Breast epithelium (tissue), 4 donors: ENCODE results near the gene GAPDH. TPM values are rescaled to one million over a fixed set of nuclear protein-coding genes. Genes with fewer than 3 reads are reported as not detected.
"Not testable (repeated sequence)": the region's sequence is repeated elsewhere in the genome, so short reads cannot be mapped to it uniquely, and the experiment has no call there.

Source experiments
- DNase-seq, 2 donors: peaks; one replicate each; pipeline ENCODE4 v3.0.0-alpha.2; 2019; ENCODE audit warnings: low spot score in 2 of 2
- H3K27ac ChIP-seq, 2 donors: fragments of 200-600 bp; sonication (generic) in 1 of 2; one replicate each; pipeline ENCODE4 v1.5.1; 2016 to 2019; ENCODE audit warnings: mild to moderate bottlenecking in 1 of 2
- H3K27me3 ChIP-seq, 2 donors: fragments of 200-600 bp; sonication (generic) in 1 of 2; one replicate each; pipeline versions ENCODE4 v1.5.1 to v1.6.0; 2017 to 2019; ENCODE audit warnings: control low read depth in 1 of 2, mild to moderate bottlenecking in 1 of 2
- H3K36me3 ChIP-seq: fragments of 200-600 bp; one replicate; pipeline ENCODE4 v1.5.1; 2019
- H3K4me1 ChIP-seq, 2 donors: fragments of 200-600 bp; sonication (generic); one replicate each; pipeline ENCODE4 v1.5.1; 2016 to 2019; ENCODE audit warnings: control low read depth in 1 of 2
- H3K4me3 ChIP-seq, 3 donors: fragments of 200-600 bp; sonication (generic); 1 replicate in 2 of 3; 2 replicates in 1 of 3; pipeline ENCODE4 v1.5.1; 2016 to 2019; ENCODE audit warnings: mild to moderate bottlenecking in 3 of 3, moderate library complexity in 2 of 3
- H3K9me3 ChIP-seq, 2 donors: fragments of 200-600 bp; sonication (generic) in 1 of 2; one replicate each; pipeline ENCODE4 v1.5.1; 2016 to 2019; ENCODE audit warnings: control low read depth in 1 of 2
- POLR2A ChIP-seq: fragments of 450-650 bp; IDR thresholded peaks from one replicate; pipeline ENCODE4 v1.6.1; 2016; ENCODE audit warnings: antibody characterized with exemption, mild to moderate bottlenecking, moderate library complexity
- POLR2AphosphoS5 ChIP-seq, 3 donors: sonication (generic); formaldehyde crosslinking; IDR thresholded peaks; one replicate each; pipeline ENCODE4 v1.6.1; 2017; ENCODE audit warnings: antibody characterized with exemption in 3 of 3
- intact Hi-C: fragments of 100-400 bp; cut with DNase I; formaldehyde crosslinking; loops from one replicate; pipeline ENCODE4 v1.15.1; 2023; ENCODE audit warnings: low total_unique reads
- total RNA-seq, 3 donors: library from RNA; depleted of rRNA; stranded (reverse); fragments of >200 nt; gene quantifications; one replicate each; pipeline ENCODE4 v1.1.0, GENCODE V29; 2016
- TF ChIP-seq, protein P1 (sequence below), 3 donors: fragments of 450-650 bp; IDR thresholded peaks; one replicate each; pipeline ENCODE4 v1.5.1; 2016 to 2017; ENCODE audit warnings: antibody characterized with exemption in 3 of 3, mild to moderate bottlenecking in 3 of 3, moderate library complexity in 3 of 3

GAPDH gene
- total RNA-seq, 3 donors from 2014 or later: 1,134 to 1,818 (median 1,628) TPM

DNA sequence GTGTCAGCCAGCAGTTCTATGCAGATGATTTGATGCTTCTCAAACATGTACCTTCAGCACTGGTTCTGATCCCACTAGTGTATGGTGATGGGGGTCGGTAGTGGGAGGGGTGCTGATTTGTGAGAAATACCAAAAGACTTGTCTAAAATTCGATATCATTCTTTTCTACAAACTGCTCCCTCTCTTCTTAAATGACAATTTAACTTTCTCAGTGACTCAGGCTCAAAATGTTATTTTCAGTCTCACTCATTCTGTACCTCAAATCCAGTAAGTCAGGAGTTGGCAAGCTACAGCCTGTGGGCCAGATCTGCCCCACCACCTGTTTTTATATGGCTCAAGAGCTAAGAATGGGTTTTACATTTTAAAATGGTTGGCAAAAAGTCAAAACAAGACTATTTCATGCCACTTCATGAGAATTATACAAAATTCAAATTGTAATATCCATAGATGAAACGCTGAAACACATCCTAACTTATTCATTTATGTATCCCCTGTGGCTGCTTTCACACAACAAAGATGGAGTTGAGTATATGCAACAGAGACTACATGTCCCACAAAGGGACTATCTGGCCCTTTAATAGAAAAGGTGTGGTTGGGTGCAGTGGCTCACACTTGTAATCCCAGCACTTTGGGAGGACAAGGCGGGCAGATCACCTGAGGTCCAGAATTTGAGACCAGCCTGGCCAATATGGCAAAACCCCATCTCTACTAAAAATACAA lies 40.4 kb downstream of the GAPDH start:
- Histone ChIP-seq H3K36me3 (peaks cover 14% of the 10 kb centered on the region), H3K4me1 (no peaks in the 10 kb centered on the region), H3K4me3 (no peak overlapping the region), H3K9me3 (no peaks in the 10 kb centered on the region), H3K27ac (no peak overlapping the region), H3K27me3 (no peaks in the 10 kb centered on the region)
- TF ChIP-seq POLR2A (no peak), POLR2AphosphoS5 (IDR thresholded peaks at IDR 0.05) (no peak)
- TF ChIP-seq, protein P1, sequence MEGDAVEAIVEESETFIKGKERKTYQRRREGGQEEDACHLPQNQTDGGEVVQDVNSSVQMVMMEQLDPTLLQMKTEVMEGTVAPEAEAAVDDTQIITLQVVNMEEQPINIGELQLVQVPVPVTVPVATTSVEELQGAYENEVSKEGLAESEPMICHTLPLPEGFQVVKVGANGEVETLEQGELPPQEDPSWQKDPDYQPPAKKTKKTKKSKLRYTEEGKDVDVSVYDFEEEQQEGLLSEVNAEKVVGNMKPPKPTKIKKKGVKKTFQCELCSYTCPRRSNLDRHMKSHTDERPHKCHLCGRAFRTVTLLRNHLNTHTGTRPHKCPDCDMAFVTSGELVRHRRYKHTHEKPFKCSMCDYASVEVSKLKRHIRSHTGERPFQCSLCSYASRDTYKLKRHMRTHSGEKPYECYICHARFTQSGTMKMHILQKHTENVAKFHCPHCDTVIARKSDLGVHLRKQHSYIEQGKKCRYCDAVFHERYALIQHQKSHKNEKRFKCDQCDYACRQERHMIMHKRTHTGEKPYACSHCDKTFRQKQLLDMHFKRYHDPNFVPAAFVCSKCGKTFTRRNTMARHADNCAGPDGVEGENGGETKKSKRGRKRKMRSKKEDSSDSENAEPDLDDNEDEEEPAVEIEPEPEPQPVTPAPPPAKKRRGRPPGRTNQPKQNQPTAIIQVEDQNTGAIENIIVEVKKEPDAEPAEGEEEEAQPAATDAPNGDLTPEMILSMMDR (IDR thresholded peaks at IDR 0.05): no peak
- intact Hi-C loops: no loop called here
- no peak for DNase-seq

DNA sequence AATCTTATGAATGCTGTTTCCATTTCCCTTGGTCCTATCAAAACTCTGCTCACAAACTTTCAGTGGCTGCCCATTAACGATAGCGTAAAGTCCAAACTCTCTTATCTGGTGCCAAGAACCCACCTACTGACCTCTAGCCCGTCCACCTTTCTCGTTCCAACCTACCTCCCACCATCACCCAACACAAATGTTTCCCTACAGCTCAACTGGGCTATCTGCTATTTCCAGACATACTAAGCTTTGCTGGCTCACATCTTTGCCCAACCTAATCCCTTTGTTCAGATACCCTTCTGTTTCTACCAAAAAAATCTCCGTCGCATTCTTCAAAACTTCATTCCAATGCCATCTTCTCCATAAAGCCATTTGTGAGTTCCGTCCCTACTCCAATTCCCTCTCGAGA lies 41.3 kb downstream of the GAPDH start:
- H3K9me3 ChIP-seq: no peaks in the 10 kb centered on the region
- DNase-seq: no peak
- no peak for TF ChIP-seq POLR2A
- TF ChIP-seq, protein P1 (IDR thresholded peaks at IDR 0.05): no peak
- TF ChIP-seq POLR2AphosphoS5 (IDR thresholded peaks at IDR 0.05): no peak

DNA sequence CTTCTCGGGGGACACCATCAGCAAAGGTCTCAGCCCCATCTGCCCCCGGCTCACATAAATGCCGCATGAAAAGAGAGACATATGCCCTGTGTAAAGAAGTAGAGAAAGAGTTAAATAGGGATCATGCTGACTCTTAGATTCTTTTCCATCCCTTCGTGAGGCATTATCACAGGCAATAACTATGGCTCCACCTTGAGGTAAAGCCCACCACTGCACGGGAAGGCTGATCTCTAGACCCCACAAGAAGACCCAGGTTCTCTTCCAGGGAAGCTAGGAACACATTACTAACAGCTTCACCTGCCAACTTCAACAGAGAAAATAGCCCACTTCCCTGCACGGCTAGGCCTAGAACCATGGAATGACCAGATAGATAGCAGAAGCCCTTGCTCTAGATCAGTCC lies 47.9 kb downstream of the GAPDH start:
- H3K4me3 ChIP-seq: no peak overlapping the region
- intact Hi-C loops: no loop called here
- peaks cover 32% of the 10 kb centered on the region for H3K36me3 ChIP-seq
- no peaks in the 10 kb centered on the region for H3K9me3 ChIP-seq
- H3K27ac ChIP-seq: no peak overlapping the region
- no peaks in the 10 kb centered on the region for H3K4me1 ChIP-seq
- no peak for DNase-seq
- no peaks in the 10 kb centered on the region for H3K27me3 ChIP-seq
- TF ChIP-seq POLR2AphosphoS5 (IDR thresholded peaks at IDR 0.05) (no peak), POLR2A (no peak)
- TF ChIP-seq, protein P1 (IDR thresholded peaks at IDR 0.05): no peak

More for the DNA sequence above, 41.3 kb downstream of the GAPDH start:
- intact Hi-C loops: no loop called here
- Histone ChIP-seq H3K27ac (no peak overlapping the region), H3K4me1 (no peaks in the 10 kb centered on the region), H3K4me3 (no peak overlapping the region), H3K36me3 (peaks cover 14% of the 10 kb centered on the region), H3K27me3 (no peaks in the 10 kb centered on the region)

DNA sequence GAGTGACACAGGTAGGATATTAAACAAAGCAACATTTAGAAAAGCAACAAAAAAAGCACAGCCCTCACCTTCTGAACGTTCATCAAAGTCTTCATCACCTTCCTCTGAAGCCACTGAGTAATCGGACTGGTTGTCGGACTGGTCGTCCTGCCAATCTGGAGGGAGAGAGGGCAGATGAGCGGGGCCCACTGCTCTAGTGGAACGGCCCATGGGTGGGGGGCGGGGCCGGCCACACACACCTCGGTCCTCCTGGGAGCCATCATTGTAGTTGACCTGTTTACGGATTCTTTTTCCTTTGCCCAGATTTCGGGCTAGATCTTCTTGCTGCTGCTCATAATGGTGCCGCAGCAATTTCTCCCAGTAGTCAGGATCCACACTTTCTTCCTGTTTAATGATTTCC lies 48.6 kb downstream of the GAPDH start:
- H3K27me3 ChIP-seq: no peaks in the 10 kb centered on the region
- H3K36me3 ChIP-seq: peaks cover 33% of the 10 kb centered on the region
- intact Hi-C loops: no loop called here
- H3K27ac ChIP-seq: no peak overlapping the region
- H3K4me1 ChIP-seq: no peaks in the 10 kb centered on the region
- TF ChIP-seq, protein P1 (IDR thresholded peaks at IDR 0.05): no peak
- TF ChIP-seq POLR2A: no peak
- TF ChIP-seq POLR2AphosphoS5 (IDR thresholded peaks at IDR 0.05): no peak
- H3K9me3 ChIP-seq: no peaks in the 10 kb centered on the region
- DNase-seq: no peak
- no peak overlapping the region for H3K4me3 ChIP-seq

DNA sequence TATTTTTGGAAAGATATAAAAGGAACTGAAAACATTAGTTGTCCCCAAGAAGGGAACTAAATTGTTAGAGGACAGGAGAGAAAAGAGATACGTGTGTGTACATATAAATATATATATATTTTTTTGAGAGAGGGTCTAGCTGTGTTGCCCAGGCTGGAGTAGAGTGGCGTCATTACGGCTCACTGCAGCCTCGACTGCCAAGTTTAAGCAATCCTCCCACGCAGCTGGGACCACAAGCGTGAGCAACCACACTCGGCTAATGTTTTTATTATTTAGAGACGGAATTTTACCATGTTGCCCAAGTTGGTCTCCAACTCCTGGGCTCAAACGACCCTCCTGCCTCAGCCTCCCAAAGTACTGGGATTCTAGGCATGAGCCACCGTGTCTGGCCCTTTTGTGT lies 50.0 kb downstream of the GAPDH start:
- H3K27me3 ChIP-seq: no peaks in the 10 kb centered on the region
- DNase-seq: no peak
- no peak overlapping the region for H3K27ac ChIP-seq
- intact Hi-C loops: no loop called here
- H3K36me3 ChIP-seq: peaks cover 32% of the 10 kb centered on the region
- H3K4me1 ChIP-seq: no peaks in the 10 kb centered on the region
- TF ChIP-seq, protein P1 (IDR thresholded peaks at IDR 0.05): no peak
- TF ChIP-seq POLR2A (no peak), POLR2AphosphoS5 (IDR thresholded peaks at IDR 0.05) (no peak)
- no peak overlapping the region for H3K4me3 ChIP-seq
- no peaks in the 10 kb centered on the region for H3K9me3 ChIP-seq

DNA sequence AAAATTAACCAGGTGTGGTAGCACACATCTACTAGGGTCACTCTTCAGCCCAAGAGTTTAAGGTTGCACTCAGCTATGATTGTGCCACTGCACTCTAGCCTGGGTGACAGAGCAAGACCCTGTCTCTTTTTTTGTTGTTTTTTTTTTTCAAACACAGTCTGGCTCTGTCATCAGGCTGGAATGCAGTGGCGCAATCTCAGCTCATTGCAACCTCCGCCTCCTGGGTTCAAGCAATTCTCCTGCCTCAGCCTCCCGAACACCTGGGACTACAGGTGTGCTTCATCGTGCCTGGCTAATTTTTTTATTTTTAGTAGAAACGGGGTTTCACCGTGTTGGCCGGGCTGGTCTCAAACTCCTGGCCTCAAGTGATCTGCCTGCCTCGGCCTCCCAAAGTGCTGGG lies 52.3 kb downstream of the GAPDH start:
- DNase-seq: not testable (repeated sequence)

More for the DNA sequence above, 52.3 kb downstream of the GAPDH start:
- H3K4me1 ChIP-seq, H3K27me3 ChIP-seq, H3K4me3 ChIP-seq, H3K27ac ChIP-seq, intact Hi-C loops, H3K9me3 ChIP-seq: not testable (repeated sequence)
- peaks cover 24% of the 10 kb centered on the region for H3K36me3 ChIP-seq
